ENCODE results near the gene GNA15.

Gene GNA15

GRCh38 chr19:3100747-3101730 is 34.8 kb upstream of the GNA15 start:
- H3K4me1 ChIP-seq (ENCODE audit: control insufficient read depth, insufficient read depth, low read length): peaks cover 6% of the 10 kb centered on the region; the same call in 1 of the 2 replicates
- H3K36me3 ChIP-seq (ENCODE audit: control insufficient read depth in 2 of 2, insufficient read depth in 1 of 2, low read length in 2 of 2): no peaks in the 10 kb centered on the region
- CTCF ChIA-PET: interaction anchor here (0.6 to 1.9 kb wide), 5 partner anchors 8 to 1055 kb away, joined by 3 to 6 read pairs (median 4); no protein-coding TSS in a partner anchor
- H3K9me3 ChIP-seq (ENCODE audit: control insufficient read depth, insufficient read depth, low read depth, low read length): no peaks in the 10 kb centered on the region
- TF ChIP-seq ZNF585B (tag by site-specific recombination; IDR thresholded peaks at IDR 0.05) (no peak), ZNF274 (IDR thresholded peaks at IDR 0.05; ENCODE audit: low read length) (no peak), ZNF274 (tag by site-specific recombination; IDR thresholded peaks at IDR 0.05; ENCODE audit: borderline replicate concordance) (no peak), ZNF692 (tag by site-specific recombination; IDR thresholded peaks at IDR 0.05) (peak; percentile 39; the same call in 1 of the 2 replicates), ZFP69B (tag by site-specific recombination; IDR thresholded peaks at IDR 0.05) (peak; percentile 60; the same call in 1 of the 2 replicates)
- POLR2A ChIA-PET: no interaction called here
- H3K27ac ChIP-seq (ENCODE audit: extremely low read depth, low read depth, low read length): no peak overlapping the region
- H3K4me3 ChIP-seq (ENCODE audit: low read depth, low read length): no peak overlapping the region

- Histone ChIP-seq H3K27ac (ENCODE audit: extremely low read depth, low read depth, low read length) (no peak overlapping the region), H3K36me3 (ENCODE audit: control insufficient read depth in 2 of 2, insufficient read depth in 1 of 2, low read length in 2 of 2) (no peaks in the 10 kb centered on the region), H3K4me1 (ENCODE audit: control insufficient read depth, insufficient read depth, low read length) (no peaks in the 10 kb centered on the region), H3K9me3 (ENCODE audit: control insufficient read depth, insufficient read depth, low read depth, low read length) (no peaks in the 10 kb centered on the region), H3K4me3 (ENCODE audit: low read depth, low read length) (no peak overlapping the region)
- ChIA-PET CTCF (interaction anchor here (0.9 to 1.0 kb wide), 3 partner anchors 9 to 454 kb away, joined by 3 read pairs; no protein-coding TSS in a partner anchor), POLR2A (no interaction called here)
- TF ChIP-seq ZBTB11 (tag by site-specific recombination; conservative IDR thresholded peaks at IDR 0.05; ENCODE audit: low read depth): no peak
- TF ChIP-seq ZNF747 (tag by site-specific recombination; IDR thresholded peaks at IDR 0.05): no peak
- TF ChIP-seq ZBTB7A (tag by site-specific recombination; IDR thresholded peaks at IDR 0.05; ENCODE audit: low read depth): no peak
- TF ChIP-seq ZNF26 (tag by site-specific recombination; IDR thresholded peaks at IDR 0.05): no peak
- TF ChIP-seq ZNF23 (tag by site-specific recombination; IDR thresholded peaks at IDR 0.05; ENCODE audit: borderline replicate concordance): no peak
- no peak for TF ChIP-seq ZNF391 (tag by site-specific recombination; IDR thresholded peaks at IDR 0.05; ENCODE audit: borderline replicate concordance, low read depth)
- TF ChIP-seq ZBTB48 (tag by site-specific recombination; IDR thresholded peaks at IDR 0.05): 0 out of 2 replicates have a peak, but pooled peaks have one; percentile 14
- TF ChIP-seq ZNF571 (tag by site-specific recombination; IDR thresholded peaks at IDR 0.05): no peak
- TF ChIP-seq ZNF324 (tag by site-specific recombination; IDR thresholded peaks at IDR 0.05): no peak
- TF ChIP-seq KLF7 (tag by site-specific recombination; IDR thresholded peaks at IDR 0.05; ENCODE audit: borderline replicate concordance): no peak
- no peak for TF ChIP-seq HOXC10 (CRISPR knock-in tag; IDR thresholded peaks at IDR 0.05)
- TF ChIP-seq ZNF701 (tag by site-specific recombination; IDR thresholded peaks at IDR 0.05): no peak
- TF ChIP-seq ZNF792 (tag by site-specific recombination; IDR thresholded peaks at IDR 0.05): no peak
- no peak for TF ChIP-seq IKZF3 (tag by site-specific recombination; IDR thresholded peaks at IDR 0.05)
- TF ChIP-seq GLIS2 (tag by site-specific recombination; IDR thresholded peaks at IDR 0.05): 0 out of 2 replicates have a peak, but pooled peaks have one; percentile 34
- TF ChIP-seq ZNF214 (tag by site-specific recombination; IDR thresholded peaks at IDR 0.05; ENCODE audit: borderline replicate concordance): no peak
- no peak for TF ChIP-seq ZNF843 (tag by site-specific recombination; IDR thresholded peaks at IDR 0.05)
Observed at GRCh38 chr19:3102239-3103140, 33.3 kb upstream of the GNA15 start.
